Measurements from ENCODE around the gene FGF14.

Gene FGF14

DNA sequence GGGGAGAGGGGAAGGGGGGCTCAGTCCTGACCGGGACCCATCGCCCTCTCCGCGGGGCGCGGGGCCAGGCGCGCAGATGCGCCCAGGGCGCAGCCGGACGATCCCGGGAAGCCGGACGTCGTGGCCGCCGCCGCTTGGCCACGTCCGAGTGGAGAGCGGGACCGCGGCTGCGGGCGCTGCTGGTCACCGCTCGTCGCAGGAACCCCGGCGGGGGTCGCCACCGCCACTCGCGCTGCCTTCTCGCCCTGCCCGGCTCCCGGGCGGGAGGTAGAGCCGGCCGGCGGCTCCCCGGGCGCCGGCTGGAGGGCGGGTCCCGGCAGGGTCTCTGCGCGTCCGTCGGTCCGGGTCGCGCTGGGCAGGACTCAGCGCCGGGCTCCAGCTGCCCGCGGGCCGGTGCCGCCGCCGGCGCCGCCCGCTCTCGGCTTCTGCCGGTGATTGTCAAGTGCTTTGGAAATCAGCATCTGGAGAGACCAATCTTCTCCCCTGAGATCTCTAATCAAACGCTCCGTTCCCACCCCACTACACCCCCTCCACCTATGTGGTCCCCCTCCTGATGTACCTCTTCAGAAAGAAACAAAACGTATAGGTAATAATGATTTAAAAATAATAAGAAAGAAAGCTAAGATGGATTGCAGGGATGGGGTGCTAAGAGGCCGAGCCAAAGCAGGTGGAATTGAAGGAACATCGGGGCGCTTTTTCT lies 484.9 kb downstream of the FGF14 start:
- TF ChIP-seq CTCF (IDR thresholded peaks at IDR 0.05; ENCODE audit: extremely low read depth, insufficient read depth, missing control alignments) = no peak
- in situ Hi-C loops (cut with MboI; ENCODE audit: low pct_unique_long_range_greater_than_20kb, low sequenced_read_pairs, unreplicated experiment) = no loop called here
- peak; percentile 11 for DNase-seq (ENCODE audit: low spot score)

GRCh38 chr13:101916108-101916774 lies 485.6 kb downstream of the FGF14 start:
- in situ Hi-C loops (cut with MboI; ENCODE audit: low pct_unique_long_range_greater_than_20kb, low sequenced_read_pairs, unreplicated experiment) = no loop called here
- DNase-seq (ENCODE audit: low spot score) = peak; percentile 17
- TF ChIP-seq CTCF (IDR thresholded peaks at IDR 0.05; ENCODE audit: extremely low read depth, insufficient read depth, missing control alignments) = no peak

- in situ Hi-C loops (cut with MboI; ENCODE audit: low pct_unique_long_range_greater_than_20kb, low sequenced_read_pairs, unreplicated experiment) = no loop called here
- TF ChIP-seq CTCF (IDR thresholded peaks at IDR 0.05; ENCODE audit: extremely low read depth, insufficient read depth, missing control alignments) = no peak
- DNase-seq (ENCODE audit: low spot score) = no peak
Observed at GRCh38 chr13:101915755-101916107, 486.1 kb downstream of the FGF14 start.

DNA sequence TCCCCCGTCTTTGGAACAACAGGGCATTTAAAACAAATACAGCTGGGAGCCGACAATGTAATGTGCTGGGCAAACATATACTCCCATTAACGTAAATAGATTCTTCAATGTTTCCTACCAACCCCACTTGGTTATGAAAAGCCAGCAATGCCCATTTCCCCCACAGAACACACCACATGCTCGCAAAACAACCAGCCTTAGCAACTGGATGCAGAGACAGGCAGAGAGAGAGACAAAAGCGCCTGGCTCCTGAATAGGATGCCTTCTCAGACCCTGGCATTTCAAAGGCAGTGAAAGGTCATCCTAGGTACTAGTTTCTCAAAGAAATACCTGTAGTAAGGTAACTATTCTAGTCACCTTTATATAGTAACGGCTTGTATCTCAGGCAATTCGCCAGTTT lies 486.5 kb downstream of the FGF14 start:
- no peak for DNase-seq (ENCODE audit: low spot score)
- no peak for TF ChIP-seq CTCF (IDR thresholded peaks at IDR 0.05; ENCODE audit: extremely low read depth, insufficient read depth, missing control alignments)
- in situ Hi-C loops (cut with MboI; ENCODE audit: low pct_unique_long_range_greater_than_20kb, low sequenced_read_pairs, unreplicated experiment) = no loop called here

GRCh38 chr13:101911752-101912151 lies 490.1 kb downstream of the FGF14 start:
- DNase-seq (ENCODE audit: low spot score) = no peak
- no peak for TF ChIP-seq CTCF (IDR thresholded peaks at IDR 0.05; ENCODE audit: extremely low read depth, insufficient read depth, missing control alignments)
- in situ Hi-C loops (cut with MboI; ENCODE audit: low pct_unique_long_range_greater_than_20kb, low sequenced_read_pairs, unreplicated experiment) = no loop called here

- no peak for DNase-seq (ENCODE audit: low spot score)
- in situ Hi-C loops (cut with MboI; ENCODE audit: low pct_unique_long_range_greater_than_20kb, low sequenced_read_pairs, unreplicated experiment) = no loop called here
- TF ChIP-seq CTCF (IDR thresholded peaks at IDR 0.05; ENCODE audit: extremely low read depth, insufficient read depth, missing control alignments) = no peak
Observed at GRCh38 chr13:101903890-101904289, 498.0 kb downstream of the FGF14 start.

Measured in GM13977 (cell line).